Suprapubic skin (tissue), 3 donors: ENCODE data around the gene ATP5PB.

Experiments used
- CTCF ChIP-seq, 2 donors: fragments of 200-600 bp in 1 of 2; fragments of 450-650 bp in 1 of 2; sonication (generic) in 1 of 2; IDR thresholded peaks; one replicate each; pipeline ENCODE4 v1.5.1; 2016 to 2019; ENCODE audit warnings: antibody characterized with exemption in 2 of 2, mild to moderate bottlenecking in 1 of 2, moderate library complexity in 1 of 2
- EP300 ChIP-seq: sonication (generic); formaldehyde crosslinking; IDR thresholded peaks from one replicate; pipeline ENCODE4 v1.6.1; 2017; ENCODE audit warnings: antibody characterized with exemption
- POLR2A ChIP-seq, 2 donors: fragments of 450-650 bp; IDR thresholded peaks; one replicate each; pipeline ENCODE4 v1.6.1; 2017; ENCODE audit warnings: antibody characterized with exemption in 2 of 2, mild to moderate bottlenecking in 2 of 2, moderate library complexity in 2 of 2

- no peak for TF ChIP-seq CTCF (IDR thresholded peaks at IDR 0.05)
- no peak for TF ChIP-seq POLR2A (IDR thresholded peaks at IDR 0.05)
- TF ChIP-seq EP300: no peak
Measured at GRCh38 chr1:111441573-111442192, 7.6 kb upstream of the ATP5PB start.
